HG03432 (cell line): ENCODE results near the gene UNC93A.
"Not testable (repeated sequence)": the region's sequence is repeated elsewhere in the genome, so short reads cannot be mapped to it uniquely, and the experiment has no call there.

ENCODE experiments used
- ATAC-seq: cut with Tn5 transposase; IDR thresholded peaks from one replicate; pipeline ENCODE4 v1.9.1; 2021; ENCODE audit warnings: mild to moderate bottlenecking, moderate library complexity; ENCODE audit not compliant: unreplicated experiment

UNC93A gene

GRCh38 chr6:167338541-167339117 lies 47.5 kb downstream of the UNC93A start:
- ATAC-seq = no peak

GRCh38 chr6:167341038-167341583 lies 50.0 kb downstream of the UNC93A start:
- ATAC-seq = no peak

- ATAC-seq = no peak
Measured at GRCh38 chr6:167341665-167342655, 50.8 kb downstream of the UNC93A start.

GRCh38 chr6:167342879-167343610 lies 51.9 kb downstream of the UNC93A start:
- ATAC-seq = no peak

- no peak for ATAC-seq
Measured at GRCh38 chr6:167345348-167345747, 54.2 kb downstream of the UNC93A start.

- no peak for ATAC-seq
Measured at GRCh38 chr6:167345960-167346359, 54.8 kb downstream of the UNC93A start.

- no peak for ATAC-seq
Measured at GRCh38 chr6:167347226-167347625, 56.1 kb downstream of the UNC93A start.

GRCh38 chr6:167349631-167350274 lies 58.6 kb downstream of the UNC93A start:
- ATAC-seq = no peak

- ATAC-seq = no peak
Measured at GRCh38 chr6:167350275-167350696, 59.2 kb downstream of the UNC93A start.

- ATAC-seq = peak; percentile 74
Measured at GRCh38 chr6:167350731-167351655, 59.9 kb downstream of the UNC93A start.

GRCh38 chr6:167351656-167352345 lies 60.7 kb downstream of the UNC93A start:
- ATAC-seq = peak; percentile 56

GRCh38 chr6:167356874-167357273 lies 65.8 kb downstream of the UNC93A start:
- ATAC-seq = no peak

GRCh38 chr6:167358394-167358793 lies 67.3 kb downstream of the UNC93A start:
- not testable (repeated sequence) for ATAC-seq

GRCh38 chr6:167361170-167361569 lies 70.1 kb downstream of the UNC93A start:
- not testable (repeated sequence) for ATAC-seq
